H54 (cell line): ENCODE data around the gene MMP21.

ENCODE experiments used
- DNase-seq: peaks from one replicate; pipeline ENCODE4 v3.0.0; 2011; ENCODE audit warnings: low spot score, mixed read lengths; ENCODE audit not compliant: insufficient read length
- FAIRE-seq: peaks from 3 replicates; lab custom pipeline; 2011; peaks lifted over from hg19 to GRCh38; lab: Jason Lieb, UNC
- POLR2A ChIP-seq: IDR thresholded peaks from 2 replicates; pipeline ENCODE4 v1.6.1; 2011; ENCODE audit warnings: low read depth, mild to moderate bottlenecking, low read length

Gene MMP21

DNA sequence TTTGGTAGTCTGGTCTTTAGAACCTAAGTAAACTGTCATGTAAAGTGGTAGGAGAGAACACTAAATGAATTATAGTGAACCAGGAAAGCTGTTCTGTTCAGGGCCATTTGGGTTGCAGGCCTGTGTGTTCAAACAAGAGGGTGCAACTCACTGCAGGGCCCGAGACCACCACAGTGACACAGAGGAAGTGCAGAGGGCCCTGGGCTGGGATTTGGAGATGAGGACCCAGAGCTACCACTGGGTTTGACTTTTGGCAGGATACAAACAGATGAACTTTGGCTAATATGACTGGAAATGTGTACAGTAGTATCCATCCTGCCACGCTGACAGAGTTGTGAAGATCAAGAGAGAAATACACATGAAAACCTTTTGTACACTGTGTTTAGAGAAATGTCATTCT lies 9.8 kb downstream of the MMP21 start:
- FAIRE-seq (no peak), DNase-seq (no peak)
- no peak for TF ChIP-seq POLR2A

DNA sequence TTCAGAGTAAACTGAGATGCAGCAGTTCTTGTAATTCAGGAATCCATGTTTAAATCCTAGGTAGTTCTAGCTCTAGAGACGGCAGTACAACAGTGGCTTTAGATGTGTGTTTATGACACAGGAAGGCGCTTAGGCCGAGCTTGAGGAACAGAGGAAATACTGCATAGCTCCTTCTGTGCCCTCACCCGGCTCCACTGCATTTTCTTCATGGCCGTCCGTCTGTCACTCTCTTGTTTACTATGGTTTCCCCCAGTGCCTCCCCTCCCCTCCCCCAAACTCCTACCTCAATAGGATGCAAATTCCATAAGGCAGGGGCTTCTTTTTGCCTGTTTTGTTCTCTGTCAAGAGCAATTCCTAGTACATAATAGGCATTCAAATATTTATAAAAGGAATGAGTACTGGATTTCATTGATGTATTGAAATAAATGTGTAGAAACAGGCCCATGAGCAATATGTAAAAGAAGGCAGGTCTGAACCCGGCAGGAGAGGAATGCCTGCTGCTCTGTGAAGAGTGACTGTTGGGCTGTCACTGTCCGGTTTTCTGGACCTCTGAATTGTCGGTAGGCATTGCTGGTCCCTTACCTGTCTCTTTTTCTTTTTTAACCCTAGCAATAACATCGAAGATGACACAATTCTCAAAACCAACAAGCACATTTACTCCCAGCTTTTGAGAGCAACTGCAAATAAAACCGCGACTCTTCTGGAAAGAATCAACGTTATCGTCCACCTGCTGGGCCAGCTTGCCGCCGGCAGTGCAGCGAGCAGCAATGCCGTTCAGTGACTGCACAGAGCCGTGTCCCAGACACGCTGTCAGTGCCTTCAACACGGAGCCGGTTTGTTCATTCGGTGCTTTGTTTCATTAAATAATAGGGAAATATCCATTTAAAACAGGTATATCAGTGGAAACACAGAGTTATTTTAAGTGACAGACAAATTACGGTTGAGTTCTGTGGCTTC lies 12.7 kb downstream of the MMP21 start:
- FAIRE-seq = no peak
- no peak for TF ChIP-seq POLR2A
- no peak for DNase-seq

DNA sequence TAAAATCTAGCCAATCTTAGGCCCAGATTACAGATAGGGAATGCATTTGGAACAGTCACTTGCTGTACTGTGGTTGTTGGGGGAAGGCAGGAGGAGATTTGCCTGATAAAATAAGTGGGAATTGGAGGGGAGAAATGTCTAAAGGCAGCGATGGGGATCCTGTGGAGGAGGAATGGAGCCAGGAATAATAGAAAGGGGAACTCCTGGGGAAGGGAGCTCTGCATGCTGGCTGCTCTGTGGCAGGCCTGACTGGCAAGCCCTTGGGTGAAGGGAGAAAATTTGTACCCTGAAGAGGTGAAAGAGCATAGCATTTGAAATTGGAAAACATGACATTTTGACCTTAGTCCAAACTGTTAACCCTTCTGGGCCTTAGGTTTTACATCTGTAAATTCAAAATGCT lies 13.7 kb downstream of the MMP21 start:
- no peak for TF ChIP-seq POLR2A
- no peak for DNase-seq
- no peak for FAIRE-seq

DNA sequence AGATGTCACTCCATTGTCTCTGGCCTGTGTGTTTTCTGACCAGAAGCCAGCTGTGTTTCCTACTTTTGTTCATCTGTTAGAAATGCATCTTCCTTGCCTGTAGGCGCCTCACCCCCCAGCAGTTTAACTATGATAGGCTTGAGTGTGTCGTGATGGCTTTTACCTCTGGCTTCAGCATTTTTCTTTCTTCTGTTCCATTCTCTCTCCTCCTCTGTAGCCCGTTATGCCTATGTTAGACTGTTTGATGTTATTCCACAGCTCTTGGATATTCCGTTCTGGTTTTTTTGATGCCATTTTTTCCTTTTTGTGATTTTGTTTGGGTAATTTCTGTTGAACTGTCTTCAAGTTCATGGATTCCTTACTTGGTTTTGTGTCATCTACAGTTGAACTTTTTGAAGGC lies 17.9 kb downstream of the MMP21 start:
- DNase-seq (no peak), FAIRE-seq (no peak)
- TF ChIP-seq POLR2A = no peak

DNA sequence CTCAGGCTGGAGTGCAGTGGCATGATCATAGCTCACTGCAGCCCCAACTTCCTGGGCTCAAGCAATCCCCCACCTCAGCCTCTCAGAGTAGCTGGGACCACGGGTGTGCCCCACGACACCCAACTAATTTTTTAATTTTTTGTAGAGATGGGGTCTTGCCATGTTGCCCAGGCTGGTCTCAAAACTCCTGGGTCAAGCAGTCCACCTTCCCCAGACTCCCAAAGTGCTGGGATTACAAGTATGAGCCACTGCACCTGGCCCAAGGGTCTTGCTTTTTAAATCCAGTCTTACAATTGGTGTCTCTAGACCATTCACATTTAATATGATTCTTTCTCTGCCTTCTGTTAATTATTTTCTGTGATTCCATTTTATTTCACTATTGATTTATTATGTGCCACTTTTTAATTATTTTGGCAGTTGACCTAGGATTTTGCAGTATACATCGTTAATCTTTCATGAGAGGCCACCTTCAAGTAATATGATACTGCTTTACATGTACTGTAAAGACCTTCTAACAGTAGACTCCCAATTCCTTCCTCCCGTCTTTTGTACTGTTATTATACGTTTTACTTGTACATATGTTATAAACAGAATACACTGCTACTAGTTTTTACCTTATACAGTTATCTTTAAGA lies 18.7 kb downstream of the MMP21 start:
- TF ChIP-seq POLR2A = no peak
- DNase-seq (no peak), FAIRE-seq (no peak)

DNA sequence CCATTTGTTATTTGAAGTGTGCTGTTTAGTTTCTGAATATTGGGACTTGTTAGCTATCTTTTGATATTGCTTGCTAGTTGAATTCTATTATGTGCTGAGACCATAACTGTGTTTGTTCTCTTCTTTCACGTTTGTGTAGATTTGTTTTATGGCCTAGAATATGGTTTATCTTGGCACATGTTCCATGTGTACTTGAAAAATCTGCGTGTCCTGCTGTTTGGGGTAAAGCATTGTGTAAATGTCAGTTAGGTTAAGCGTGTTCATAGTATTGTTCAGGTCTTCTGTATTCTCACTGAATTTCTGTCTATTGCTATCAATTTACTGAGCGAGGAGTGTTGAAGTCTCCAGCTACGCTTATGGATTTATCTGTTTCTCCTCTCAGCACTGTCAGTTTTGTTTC lies 19.4 kb downstream of the MMP21 start:
- no peak for DNase-seq
- no peak for TF ChIP-seq POLR2A
- no peak for FAIRE-seq

DNA sequence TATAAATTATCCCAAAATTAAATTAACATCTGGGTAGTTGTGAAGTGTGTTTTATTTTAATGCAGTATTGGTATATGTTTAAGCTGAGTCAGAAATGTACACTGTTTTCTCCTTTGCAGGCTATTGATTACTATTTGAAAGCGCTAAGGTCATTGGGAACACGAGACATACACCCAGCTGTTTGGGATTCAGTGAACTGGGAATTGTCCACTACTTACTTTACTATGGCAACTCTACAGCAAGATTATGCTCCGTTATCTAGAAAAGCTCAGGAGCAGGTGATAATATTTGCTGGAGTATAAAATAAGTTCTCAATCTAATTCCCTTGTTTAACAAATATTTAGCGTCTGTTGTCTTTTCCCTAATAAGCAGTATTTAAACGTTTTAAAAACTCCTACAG lies 28.2 kb downstream of the MMP21 start:
- no peak for FAIRE-seq
- no peak for DNase-seq
- no peak for TF ChIP-seq POLR2A

DNA sequence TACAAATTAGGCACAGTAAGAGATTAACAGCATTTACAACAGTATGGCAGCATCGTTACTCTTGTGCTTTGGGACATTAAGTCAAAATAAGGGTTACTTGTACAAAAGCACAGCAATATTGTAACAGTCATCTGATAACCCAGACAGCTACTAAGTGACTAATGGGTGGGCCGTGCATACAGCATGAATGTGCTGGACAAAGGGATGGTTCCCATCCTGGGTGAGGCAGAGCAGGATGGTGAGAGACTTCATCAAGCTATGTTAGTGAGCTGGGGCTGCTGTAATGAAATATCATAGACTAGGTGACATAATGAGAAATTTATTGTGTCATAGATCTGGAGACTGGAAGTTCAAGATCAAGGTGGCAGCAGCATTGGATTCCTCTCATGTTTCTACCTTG lies 30.7 kb downstream of the MMP21 start:
- FAIRE-seq (no peak), DNase-seq (no peak)

DNA sequence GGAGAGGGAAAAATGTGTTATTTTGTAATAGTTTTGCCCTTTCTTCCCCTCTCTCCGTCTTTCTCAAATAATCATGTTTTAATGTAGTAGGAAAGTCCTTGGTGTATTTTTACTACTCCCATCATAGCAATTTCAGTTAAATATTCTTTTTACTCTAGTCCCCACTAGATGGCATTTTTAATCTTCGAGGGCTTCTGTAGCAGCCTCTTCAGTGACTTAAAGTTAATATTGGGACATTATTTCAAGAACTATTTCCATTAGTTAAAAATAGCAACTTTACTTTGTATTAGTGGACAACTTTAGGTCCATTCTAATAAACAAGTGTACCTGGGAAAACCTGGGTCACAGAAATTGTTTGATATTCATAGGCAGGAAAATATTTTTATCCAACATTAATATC lies 33.2 kb downstream of the MMP21 start:
- DNase-seq = no peak
- TF ChIP-seq POLR2A = no peak
- no peak for FAIRE-seq

More for the DNA sequence above, 30.7 kb downstream of the MMP21 start:
- no peak for TF ChIP-seq POLR2A

DNA sequence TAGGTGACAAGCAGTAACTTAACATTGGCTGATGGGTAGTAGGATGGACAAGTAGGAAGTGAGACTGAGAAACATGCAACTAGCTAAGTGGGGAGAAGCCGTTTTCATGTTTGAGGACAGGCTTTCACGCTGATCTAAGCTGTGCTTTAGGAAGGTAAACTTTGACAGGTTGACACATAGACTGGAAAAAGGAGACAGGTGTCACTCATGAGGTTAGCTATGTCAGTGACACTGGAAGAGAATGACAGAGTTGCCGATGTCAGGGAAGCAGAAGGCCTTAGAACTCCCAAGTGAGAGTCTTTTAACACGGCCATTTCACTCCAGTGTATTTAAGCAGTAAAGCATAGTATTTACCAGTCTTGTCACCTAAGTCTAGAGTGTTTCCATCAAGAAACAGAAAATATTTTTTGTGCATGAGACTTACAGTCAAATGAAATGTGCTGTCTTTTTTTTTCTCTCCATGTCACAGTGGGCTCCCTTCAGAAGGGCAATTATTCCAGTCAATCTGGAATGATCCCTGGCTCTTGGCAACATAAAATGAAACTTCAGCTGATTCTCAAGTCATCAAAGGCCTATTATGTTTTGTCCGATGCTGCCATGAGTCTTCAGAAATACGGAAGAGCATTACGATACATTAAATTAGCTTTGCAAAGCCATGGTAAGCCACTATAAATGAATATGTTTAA lies 35.5 kb downstream of the MMP21 start:
- FAIRE-seq = no peak
- no peak for DNase-seq
- no peak for TF ChIP-seq POLR2A

DNA sequence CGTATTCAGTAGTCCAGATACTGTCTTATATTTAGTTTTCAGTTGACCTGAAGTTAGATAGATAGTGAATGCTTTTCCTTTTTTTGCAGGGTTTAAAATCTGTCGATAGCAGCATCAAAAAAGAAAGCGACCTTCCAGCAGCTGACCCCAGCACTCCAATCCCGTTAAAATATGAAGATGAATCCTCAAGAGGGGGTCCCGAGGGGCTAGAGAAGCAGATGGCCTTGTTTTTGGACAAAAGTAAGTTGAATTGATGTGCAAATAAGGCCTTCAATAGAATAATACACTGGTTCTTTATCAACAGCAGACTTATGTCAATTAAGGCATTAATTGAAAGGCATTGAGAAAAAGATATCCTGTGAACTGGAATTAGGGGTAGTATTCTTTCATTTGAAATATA lies 37.4 kb downstream of the MMP21 start:
- no peak for DNase-seq
- TF ChIP-seq POLR2A = no peak
- FAIRE-seq = no peak

DNA sequence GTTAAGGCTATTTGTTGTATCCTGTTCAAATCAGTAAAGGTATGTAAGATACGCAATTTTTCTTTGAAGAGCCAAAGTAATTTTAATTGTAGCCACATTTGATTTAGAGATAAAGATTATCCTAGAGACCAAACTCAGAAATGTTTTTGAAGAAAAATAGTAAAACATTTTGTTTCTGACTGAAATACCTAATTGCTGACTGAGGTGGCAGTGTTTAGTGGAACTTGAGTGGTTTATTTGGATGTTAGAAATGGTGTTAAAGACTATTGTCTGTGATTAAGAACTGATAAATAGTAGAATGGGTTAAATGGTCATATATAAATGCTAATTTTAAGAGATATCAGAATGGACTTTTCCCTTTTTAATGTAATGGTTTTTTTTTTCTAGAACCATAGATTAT lies 40.8 kb downstream of the MMP21 start:
- DNase-seq (no peak), FAIRE-seq (no peak)
- TF ChIP-seq POLR2A = no peak

DNA sequence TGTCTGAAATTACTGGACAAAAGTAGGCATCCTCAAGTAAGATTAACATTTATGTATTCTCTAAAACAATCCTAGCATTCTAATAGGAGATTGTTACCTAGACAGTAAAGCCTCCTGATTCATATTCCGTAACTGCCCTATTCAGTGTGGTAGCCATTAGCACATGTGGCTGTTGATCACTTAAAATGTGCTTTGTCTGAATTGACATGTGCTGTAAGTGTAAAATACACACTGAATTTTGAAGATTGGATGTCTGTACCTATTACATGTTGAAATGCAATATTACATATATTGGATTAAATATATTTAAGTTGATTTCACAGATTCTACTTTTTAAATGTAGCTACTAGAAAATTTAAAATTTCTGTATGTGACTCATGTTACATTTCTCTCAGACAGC lies 41.5 kb downstream of the MMP21 start:
- FAIRE-seq (no peak), DNase-seq (no peak)
- TF ChIP-seq POLR2A = no peak

DNA sequence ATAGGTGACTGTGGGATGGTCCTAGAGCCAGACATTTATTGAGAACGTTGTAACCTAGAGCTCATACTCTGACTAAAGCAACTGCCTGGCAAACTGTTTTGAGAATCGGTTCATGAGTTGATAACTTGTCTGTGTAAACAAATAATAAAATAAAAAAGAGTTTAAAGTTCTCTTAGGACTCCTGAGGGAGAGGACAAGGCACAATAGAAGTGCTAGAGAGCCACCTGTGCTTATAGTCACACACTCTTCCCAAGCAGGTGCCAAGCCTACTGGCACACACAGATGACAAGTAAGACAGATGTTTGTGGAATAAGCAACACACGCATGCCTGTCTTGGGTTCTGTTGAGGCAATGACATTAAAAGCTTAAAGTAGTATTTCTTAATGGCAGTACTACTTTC lies 48.2 kb downstream of the MMP21 start:
- DNase-seq (no peak), FAIRE-seq (no peak)
- no peak for TF ChIP-seq POLR2A
